Ishikawa (cell line): ENCODE results near the gene STK39.

ENCODE experiments used
- CEBPB ChIP-seq: IDR thresholded peaks from 2 replicates; pipeline ENCODE4 v1.6.1; 2012
- CREB1 ChIP-seq: IDR thresholded peaks from 2 replicates; pipeline ENCODE4 v1.6.1; 2012; ENCODE audit warnings: low read depth
- EGR1 ChIP-seq: IDR thresholded peaks from 2 replicates; pipeline ENCODE4 v1.6.1; 2012
- EP300 ChIP-seq: IDR thresholded peaks from 2 replicates; pipeline ENCODE4 v1.6.1; 2012; ENCODE audit warnings: borderline replicate concordance
- FOXM1 ChIP-seq: IDR thresholded peaks from 2 replicates; pipeline ENCODE4 v1.6.1; 2012; ENCODE audit warnings: low read depth, borderline replicate concordance
- MAX ChIP-seq: IDR thresholded peaks from 2 replicates; pipeline ENCODE4 v1.6.1; 2012
- NFIC ChIP-seq: IDR thresholded peaks from 2 replicates; pipeline ENCODE4 v1.6.1; 2012
- RAD21 ChIP-seq: IDR thresholded peaks from 2 replicates; pipeline ENCODE4 v1.6.1; 2012; ENCODE audit warnings: low read depth
- REST ChIP-seq: IDR thresholded peaks from 2 replicates; pipeline ENCODE4 v1.6.1; 2012; ENCODE audit warnings: low read depth, mild to moderate bottlenecking
- TAF1 ChIP-seq: IDR thresholded peaks from 2 replicates; pipeline ENCODE4 v1.6.1; 2012; ENCODE audit warnings: low read depth, mild to moderate bottlenecking
- TCF12 ChIP-seq: IDR thresholded peaks from 2 replicates; pipeline ENCODE4 v1.6.1; 2012; ENCODE audit warnings: low read depth
- TEAD4 ChIP-seq: IDR thresholded peaks from 2 replicates; pipeline ENCODE4 v1.6.1; 2012
- USF1 ChIP-seq: IDR thresholded peaks from 2 replicates; pipeline ENCODE4 v1.6.1; 2012
- YY1 ChIP-seq: IDR thresholded peaks from 2 replicates; pipeline ENCODE4 v1.6.1; 2012; ENCODE audit warnings: low read depth
- ZBTB7A ChIP-seq: IDR thresholded peaks from 2 replicates; pipeline ENCODE4 v1.6.1; 2012; ENCODE audit warnings: low read depth

The STK39 gene

GRCh38 chr2:168145011-168145410 is 102.4 kb downstream of the STK39 start:
- TF ChIP-seq FOXM1 = no peak
- no peak for TF ChIP-seq USF1
- no peak for TF ChIP-seq REST
- no peak for TF ChIP-seq NFIC
- TF ChIP-seq TCF12 = no peak
- no peak for TF ChIP-seq TAF1
- TF ChIP-seq EP300 = no peak
- no peak for TF ChIP-seq CEBPB
- no peak for TF ChIP-seq CREB1
- no peak for TF ChIP-seq ZBTB7A
- no peak for TF ChIP-seq TEAD4

GRCh38 chr2:168143813-168144212 is 103.6 kb downstream of the STK39 start:
- TF ChIP-seq REST = no peak
- TF ChIP-seq EGR1 = no peak
- TF ChIP-seq USF1 = no peak
- no peak for TF ChIP-seq RAD21
- TF ChIP-seq NFIC = no peak
- TF ChIP-seq CEBPB = no peak
- no peak for TF ChIP-seq MAX
- no peak for TF ChIP-seq EP300
- TF ChIP-seq TAF1 = no peak
- no peak for TF ChIP-seq FOXM1
- TF ChIP-seq TEAD4 = no peak
- TF ChIP-seq TCF12 = no peak
- no peak for TF ChIP-seq YY1

GRCh38 chr2:168140892-168141291 is 106.5 kb downstream of the STK39 start:
- TF ChIP-seq EP300 (no peak), USF1 (no peak), RAD21 (no peak), TAF1 (no peak), TCF12 (no peak), NFIC (no peak)

- no peak for TF ChIP-seq TAF1
- no peak for TF ChIP-seq USF1
- TF ChIP-seq YY1 = no peak
- no peak for TF ChIP-seq EGR1
- no peak for TF ChIP-seq NFIC
- TF ChIP-seq TEAD4 = no peak
Measured at GRCh38 chr2:168139852-168140251, 107.5 kb downstream of the STK39 start.

- no peak for TF ChIP-seq EP300
- TF ChIP-seq CREB1 = no peak
- TF ChIP-seq TCF12 = no peak
- no peak for TF ChIP-seq EGR1
- no peak for TF ChIP-seq ZBTB7A
- TF ChIP-seq YY1 = no peak
- TF ChIP-seq REST = no peak
- no peak for TF ChIP-seq CEBPB
- no peak for TF ChIP-seq TEAD4
- TF ChIP-seq RAD21 = no peak
- TF ChIP-seq NFIC = no peak
- no peak for TF ChIP-seq FOXM1
- TF ChIP-seq MAX = no peak
- no peak for TF ChIP-seq TAF1
- no peak for TF ChIP-seq USF1
Measured at GRCh38 chr2:168138901-168139300, 108.5 kb downstream of the STK39 start.
